GM23338 (cell line): ENCODE results near the gene BEGAIN. TPM values are rescaled to one million over a fixed set of nuclear protein-coding genes. Genes with fewer than 3 reads are reported as not detected.

ENCODE experiments used
- ATAC-seq: fragments of 200-7000 bp; cut with Tn5 transposase; 3 replicates; pipeline ENCODE4 v1.9.1; 2020
- DNase-seq: peaks from one replicate; pipeline ENCODE4 v3.0.0-alpha.2; 2015; ENCODE audit warnings: low spot score
- H2AFZ ChIP-seq: fragments of 200-600 bp; sonication (generic); 2 replicates; pipeline ENCODE4 v1.8.0; 2016; ENCODE audit warnings: antibody characterized with exemption, mild to moderate bottlenecking, moderate library complexity
- H3F3A ChIP-seq: fragments of 200-600 bp; sonication (generic); replicated peaks from 2 replicates; pipeline ENCODE4 v1.8.0; 2017; ENCODE audit warnings: antibody characterized with exemption, mixed run types, low read depth
- H3K27ac ChIP-seq: fragments of 200-600 bp; sonication (generic); 2 replicates; pipeline ENCODE4 v1.6.1; 2016; ENCODE audit warnings: low read depth
- H3K27me3 ChIP-seq: fragments of 200-600 bp; sonication (generic); 2 replicates; pipeline ENCODE4 v1.8.0; 2016; ENCODE audit warnings: mild to moderate bottlenecking, mixed run types, moderate library complexity; ENCODE audit not compliant: insufficient read depth
- H3K36me3 ChIP-seq: fragments of 200-600 bp; sonication (generic); 2 replicates; pipeline ENCODE4 v1.8.0; 2016; ENCODE audit warnings: mild to moderate bottlenecking; ENCODE audit not compliant: insufficient read depth
- H3K4me1 ChIP-seq: fragments of 200-600 bp; sonication (generic); 2 replicates; pipeline ENCODE4 v1.8.0; 2016; ENCODE audit warnings: mild to moderate bottlenecking, moderate library complexity; ENCODE audit not compliant: insufficient read depth
- H3K4me2 ChIP-seq: fragments of 200-600 bp; sonication (generic); 2 replicates; pipeline ENCODE4 v1.7.1; 2017; ENCODE audit warnings: mixed run types
- H3K4me3 ChIP-seq: fragments of 200-600 bp; sonication (generic); 2 replicates; pipeline ENCODE4 v1.6.1; 2016; ENCODE audit warnings: mixed run types
- H3K79me2 ChIP-seq: fragments of 200-600 bp; sonication (generic); replicated peaks from 2 replicates; pipeline ENCODE4 v1.8.0; 2017; ENCODE audit warnings: mild to moderate bottlenecking; ENCODE audit not compliant: insufficient read depth
- H3K9me2 ChIP-seq: fragments of 200-600 bp; sonication (generic); 2 replicates; pipeline ENCODE4 v1.8.0; 2017; ENCODE audit not compliant: insufficient read depth
- H4K20me1 ChIP-seq: fragments of 200-600 bp; sonication (generic); replicated peaks from 2 replicates; pipeline ENCODE4 v1.8.0; 2017; ENCODE audit warnings: mild to moderate bottlenecking; ENCODE audit not compliant: insufficient read depth
- H3K27ac Mint-ChIP-seq: 2 replicates; pipeline ENCODE4 v1.8.0; 2020; ENCODE audit warnings: inconsistent platforms, mild to moderate bottlenecking, moderate library complexity, mixed read lengths
- H3K27me3 Mint-ChIP-seq: 3 replicates; pipeline ENCODE4 v1.8.0; 2022; ENCODE audit warnings: low read depth, mild to moderate bottlenecking, moderate library complexity, mixed read lengths, inconsistent platforms; ENCODE audit not compliant: insufficient read depth, poor library complexity
- H3K36me3 Mint-ChIP-seq: 3 replicates; pipeline ENCODE4 v1.8.0; 2021; ENCODE audit warnings: low read depth, mild to moderate bottlenecking, inconsistent platforms, moderate library complexity, mixed read lengths
- H3K4me1 Mint-ChIP-seq: 3 replicates; pipeline ENCODE4 v1.8.0; 2020; ENCODE audit warnings: mild to moderate bottlenecking, inconsistent platforms, mixed read lengths
- H3K4me3 Mint-ChIP-seq: 3 replicates; pipeline ENCODE4 v1.8.0; 2021; ENCODE audit warnings: moderate library complexity, mild to moderate bottlenecking, inconsistent platforms, mixed read lengths
- H3K9me3 Mint-ChIP-seq: 3 replicates; pipeline ENCODE4 v1.8.0; 2020; ENCODE audit warnings: moderate library complexity, mild to moderate bottlenecking, inconsistent platforms, mixed read lengths
- EZH2 ChIP-seq: fragments of 200-600 bp; sonication (generic); IDR thresholded peaks from one replicate; pipeline ENCODE4 v1.8.0; 2017; ENCODE audit warnings: antibody characterized with exemption, mild to moderate bottlenecking, low read depth; ENCODE audit not compliant: unreplicated experiment
- JUNB ChIP-seq: IDR thresholded peaks from one replicate; pipeline ENCODE4 v1.6.1; 2016; ENCODE audit warnings: antibody characterized with exemption; ENCODE audit not compliant: unreplicated experiment
- POLR2AphosphoS5 ChIP-seq: IDR thresholded peaks from 2 replicates; pipeline ENCODE4 v1.6.1; 2016; ENCODE audit warnings: antibody characterized with exemption, low read depth
- REST ChIP-seq: IDR thresholded peaks from one replicate; pipeline ENCODE4 v1.6.1; 2018; ENCODE audit warnings: antibody characterized with exemption; ENCODE audit not compliant: unreplicated experiment
- ZNF462 ChIP-seq: fragments of 250-450 bp; sonication (Bioruptor Pico); IDR thresholded peaks from 2 replicates; pipeline ENCODE4 v1.5.0; 2020; ENCODE audit warnings: mild to moderate bottlenecking, moderate library complexity
- polyA plus RNA-seq: library from polyadenylated mRNA; unstranded; fragments of >200 nt; fragmentation: Nextera tagmentation; extraction: Ambion mirVana; gene quantifications from 2 replicates; pipeline ENCODE4 v1.2.1, GENCODE V29; 2016
- total RNA-seq: library from RNA; depleted of rRNA; stranded (reverse); fragments of >200 nt; shearing (Covaris generic); gene quantifications from 2 replicates; pipeline ENCODE4 v1.2.3, GENCODE V29; 2014

The BEGAIN gene
- total and polyA plus RNA-seq, 2 experiments from 2014 or later = 0.60 to 2.4 TPM

DNA sequence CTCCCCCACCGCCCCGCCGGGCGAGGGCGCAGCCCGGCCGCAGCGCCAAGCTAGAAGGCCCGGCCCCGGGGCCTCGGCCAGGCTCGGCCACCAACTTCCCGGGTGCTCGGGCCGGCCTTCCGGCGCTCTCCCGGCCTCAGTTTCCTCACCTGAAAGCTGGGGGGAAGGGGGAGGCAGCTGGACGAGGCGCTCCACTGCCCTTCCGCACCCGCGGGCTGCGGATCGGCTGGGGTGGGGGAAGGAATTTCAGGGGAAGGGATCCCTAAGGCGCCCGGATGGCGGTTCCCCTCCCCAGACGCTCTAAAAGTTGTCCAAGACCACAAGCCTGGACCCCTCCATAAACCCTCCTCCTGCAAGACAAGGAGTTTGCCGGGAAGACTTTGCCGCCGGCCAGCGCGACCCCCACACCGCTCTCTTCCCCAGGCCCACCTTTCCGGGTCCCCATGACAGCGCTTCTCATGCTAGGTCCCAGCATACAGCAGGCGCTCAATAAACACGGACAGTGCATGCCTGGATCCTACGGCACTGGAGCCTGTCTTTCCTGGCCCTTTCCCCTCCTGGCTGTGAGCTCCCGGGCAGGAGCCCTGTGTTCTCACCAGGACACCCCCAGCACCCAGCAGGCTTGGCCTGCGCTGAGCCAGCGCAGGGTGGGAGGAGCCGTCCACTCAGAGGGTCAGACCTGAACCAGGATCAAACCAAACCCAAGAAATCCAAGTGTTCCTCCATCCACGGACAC is 18.1 kb downstream of the BEGAIN start:
- Histone ChIP-seq H3F3A (no peaks in the 10 kb centered on the region), H3K27ac (no peak overlapping the region), H2AFZ (peak overlapping the region; percentile 86), H3K9me2 (no peaks in the 10 kb centered on the region), H3K27me3 (peaks cover 46% of the 10 kb centered on the region), H3K36me3 (no peaks in the 10 kb centered on the region), H3K4me1 (peaks cover 17% of the 10 kb centered on the region), H4K20me1 (no peaks in the 10 kb centered on the region), H3K79me2 (no peaks in the 10 kb centered on the region), H3K4me2 (peak overlapping the region; percentile 87), H3K4me3 (peak overlapping the region; percentile 73)
- Mint-ChIP-seq H3K27ac (no peak overlapping the region), H3K4me1 (peaks cover 24% of the 10 kb centered on the region), H3K36me3 (no peaks in the 10 kb centered on the region), H3K27me3 (peaks cover 53% of the 10 kb centered on the region), H3K4me3 (peak overlapping the region; percentile 74), H3K9me3 (no peaks in the 10 kb centered on the region)
- ATAC-seq (peak; percentile 2; the same call in 2 of the 3 replicates), DNase-seq (no peak)
- peak; percentile 86 for TF ChIP-seq EZH2
- TF ChIP-seq REST = no peak
- no peak for TF ChIP-seq JUNB

DNA sequence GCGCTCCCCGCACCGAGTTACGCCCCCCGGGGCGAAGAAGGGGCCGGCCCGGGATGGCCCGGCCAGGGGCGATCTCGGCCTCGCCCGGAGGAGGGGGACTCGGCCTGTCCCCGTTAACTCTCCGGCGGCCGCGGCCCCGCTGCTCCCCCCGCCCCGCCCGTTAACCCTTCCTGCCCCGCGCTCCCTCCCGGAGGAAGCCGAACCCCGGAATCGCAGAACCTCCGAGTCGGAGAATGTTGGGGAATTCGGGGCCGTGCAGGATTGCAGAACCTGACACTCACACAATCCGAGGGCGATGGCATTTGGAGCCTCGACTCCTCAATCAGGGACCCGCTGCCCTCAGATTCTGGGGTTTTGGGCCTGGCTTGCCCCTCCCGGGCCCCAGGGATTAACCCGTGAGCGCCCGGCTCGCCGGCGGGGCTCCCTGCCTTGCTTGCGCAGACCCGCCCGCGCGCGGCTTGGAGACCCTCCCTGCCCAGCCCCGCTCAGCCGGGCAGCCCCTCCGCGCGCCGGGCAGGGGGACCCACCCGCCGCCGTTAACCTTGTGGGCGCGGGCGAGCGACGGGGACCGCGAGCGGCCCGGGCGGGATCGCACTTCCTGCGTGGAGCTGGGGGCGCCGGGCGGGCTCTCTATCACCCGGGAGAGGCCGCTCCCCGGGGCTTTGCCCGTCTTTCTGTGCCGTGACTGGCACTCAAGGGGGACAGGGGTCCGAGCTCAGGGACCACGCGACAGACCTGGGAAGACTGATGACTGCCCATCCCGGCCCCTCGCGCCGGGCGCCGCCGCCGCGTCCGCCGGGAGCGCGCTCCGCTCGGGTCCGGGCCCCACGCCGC is 18.8 kb downstream of the BEGAIN start:
- peaks cover 46% of the 10 kb centered on the region for H3K27me3 ChIP-seq
- no peak for TF ChIP-seq POLR2AphosphoS5
- TF ChIP-seq ZNF462 (CRISPR knock-in tag) = no peak
- TF ChIP-seq JUNB = no peak
- TF ChIP-seq EZH2 = peak; percentile 78
- ATAC-seq (peak; percentile 6; the same call in 2 of the 3 replicates), DNase-seq (peak; percentile 65)
- H3K4me2 ChIP-seq = peak overlapping the region; percentile 87
- no peaks in the 10 kb centered on the region for H3K36me3 Mint-ChIP-seq
- no peaks in the 10 kb centered on the region for H3K9me2 ChIP-seq
- H3K27ac Mint-ChIP-seq = no peak overlapping the region
- no peaks in the 10 kb centered on the region for H4K20me1 ChIP-seq
- no peaks in the 10 kb centered on the region for H3K9me3 Mint-ChIP-seq
- H3F3A ChIP-seq = no peaks in the 10 kb centered on the region
- H3K27ac ChIP-seq = no peak overlapping the region
- no peaks in the 10 kb centered on the region for H3K36me3 ChIP-seq
- peak overlapping the region; percentile 62; the same call in 2 of the 3 replicates for H3K4me3 Mint-ChIP-seq
- H3K4me1 Mint-ChIP-seq = peaks cover 22% of the 10 kb centered on the region
- H2AFZ ChIP-seq = peak overlapping the region; percentile 74
- peak overlapping the region; percentile 73 for H3K4me3 ChIP-seq
- H3K4me1 ChIP-seq = peaks cover 17% of the 10 kb centered on the region
- no peaks in the 10 kb centered on the region for H3K79me2 ChIP-seq
- peaks cover 51% of the 10 kb centered on the region for H3K27me3 Mint-ChIP-seq
